Parathyroid adenoma (tissue), 2 donors: ENCODE results near the gene STK17A.

ENCODE experiments used
- H2AFZ ChIP-seq: fragments of 300-600 bp; sonication (generic); one replicate; pipeline ENCODE4 v1.7.0; 2017; ENCODE audit warnings: antibody characterized with exemption, mild to moderate bottlenecking
- H3K27ac ChIP-seq: fragments of 300-600 bp; sonication (generic); one replicate; pipeline ENCODE4 v1.7.0; 2017
- H3K27me3 ChIP-seq: fragments of 300-600 bp; sonication (generic); one replicate; pipeline ENCODE4 v1.7.0; 2017; ENCODE audit warnings: low read length; ENCODE audit not compliant: control insufficient read depth, insufficient read depth
- H3K36me3 ChIP-seq: fragments of 300-600 bp; sonication (generic); one replicate; pipeline ENCODE4 v1.7.0; 2017; ENCODE audit warnings: low read length; ENCODE audit not compliant: control insufficient read depth, insufficient read depth
- H3K4me1 ChIP-seq: fragments of 300-600 bp; sonication (generic); one replicate; pipeline ENCODE4 v1.7.0; 2017; ENCODE audit warnings: control low read depth
- H3K4me2 ChIP-seq: fragments of 300-600 bp; sonication (generic); one replicate; pipeline ENCODE4 v1.7.0; 2017; ENCODE audit warnings: low read length
- H3K4me3 ChIP-seq: fragments of 300-600 bp; sonication (generic); one replicate; pipeline ENCODE4 v1.7.0; 2017; ENCODE audit warnings: low read depth, low read length
- H3K79me2 ChIP-seq: fragments of 300-600 bp; sonication (generic); one replicate; pipeline ENCODE4 v1.7.0; 2017; ENCODE audit warnings: control low read depth
- H3K9ac ChIP-seq: fragments of 300-600 bp; sonication (generic); one replicate; pipeline ENCODE4 v1.7.0; 2017; ENCODE audit warnings: mild to moderate bottlenecking
- H3K9me3 ChIP-seq: fragments of 300-600 bp; sonication (generic); one replicate; pipeline ENCODE4 v1.7.0; 2017; ENCODE audit warnings: low read length; ENCODE audit not compliant: control insufficient read depth
- TF ChIP-seq, protein P1 (sequence below): fragments of 300-600 bp; sonication (generic); IDR thresholded peaks from one replicate; pipeline ENCODE4 v1.7.0; 2017; ENCODE audit warnings: antibody characterized with exemption, mild to moderate bottlenecking
- donor health status: primary hyperparathyroidism.

STK17A gene

DNA sequence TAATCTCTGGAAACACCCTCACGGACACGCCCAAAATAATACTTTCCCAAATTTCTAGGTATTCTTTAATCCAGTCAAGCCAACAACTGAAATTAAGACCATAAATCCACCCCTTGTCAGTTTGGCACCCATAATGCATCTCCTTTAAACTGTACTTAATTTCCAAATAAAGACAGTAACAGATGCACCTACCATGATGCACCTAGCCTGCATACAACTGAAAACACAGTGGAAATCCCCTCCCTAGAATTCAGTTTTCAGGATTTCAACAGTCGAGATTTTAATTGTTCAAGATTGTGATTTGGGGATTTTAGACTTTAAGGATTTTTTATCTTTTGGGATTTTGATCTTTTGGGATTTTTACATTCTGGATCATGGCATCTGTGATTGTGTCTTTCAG is 17.1 kb downstream of the STK17A start:
- H3K79me2 ChIP-seq = peaks cover 3% of the 10 kb centered on the region
- no peak overlapping the region for H2AFZ ChIP-seq
- TF ChIP-seq, protein P1, sequence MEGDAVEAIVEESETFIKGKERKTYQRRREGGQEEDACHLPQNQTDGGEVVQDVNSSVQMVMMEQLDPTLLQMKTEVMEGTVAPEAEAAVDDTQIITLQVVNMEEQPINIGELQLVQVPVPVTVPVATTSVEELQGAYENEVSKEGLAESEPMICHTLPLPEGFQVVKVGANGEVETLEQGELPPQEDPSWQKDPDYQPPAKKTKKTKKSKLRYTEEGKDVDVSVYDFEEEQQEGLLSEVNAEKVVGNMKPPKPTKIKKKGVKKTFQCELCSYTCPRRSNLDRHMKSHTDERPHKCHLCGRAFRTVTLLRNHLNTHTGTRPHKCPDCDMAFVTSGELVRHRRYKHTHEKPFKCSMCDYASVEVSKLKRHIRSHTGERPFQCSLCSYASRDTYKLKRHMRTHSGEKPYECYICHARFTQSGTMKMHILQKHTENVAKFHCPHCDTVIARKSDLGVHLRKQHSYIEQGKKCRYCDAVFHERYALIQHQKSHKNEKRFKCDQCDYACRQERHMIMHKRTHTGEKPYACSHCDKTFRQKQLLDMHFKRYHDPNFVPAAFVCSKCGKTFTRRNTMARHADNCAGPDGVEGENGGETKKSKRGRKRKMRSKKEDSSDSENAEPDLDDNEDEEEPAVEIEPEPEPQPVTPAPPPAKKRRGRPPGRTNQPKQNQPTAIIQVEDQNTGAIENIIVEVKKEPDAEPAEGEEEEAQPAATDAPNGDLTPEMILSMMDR = no peak
- H3K4me1 ChIP-seq = peaks cover 3% of the 10 kb centered on the region
- H3K9me3 ChIP-seq = no peaks in the 10 kb centered on the region
- no peaks in the 10 kb centered on the region for H3K36me3 ChIP-seq
- no peak overlapping the region for H3K9ac ChIP-seq
- no peak overlapping the region for H3K4me3 ChIP-seq
- no peaks in the 10 kb centered on the region for H3K27me3 ChIP-seq
- no peak overlapping the region for H3K27ac ChIP-seq
- H3K4me2 ChIP-seq = no peak overlapping the region

DNA sequence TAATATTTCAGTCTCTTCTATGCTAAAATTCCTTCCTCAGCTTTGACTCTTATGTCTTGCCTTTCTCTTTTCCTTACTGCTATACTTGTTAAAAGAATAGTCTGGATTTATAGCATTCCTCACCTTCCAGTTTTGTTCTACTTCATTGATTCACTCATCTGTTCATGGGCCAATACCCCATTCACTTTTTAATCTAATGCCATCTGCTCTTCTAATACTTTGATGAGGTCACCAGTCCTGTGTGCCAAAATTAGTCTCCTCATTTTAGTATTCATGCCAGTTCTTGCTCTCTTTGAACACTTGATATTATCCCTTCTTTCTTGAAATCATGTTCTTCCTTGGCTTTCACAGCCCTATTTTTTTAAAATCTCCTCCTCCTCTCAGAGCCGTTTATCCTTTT is 19.3 kb downstream of the STK17A start:
- Histone ChIP-seq H3K36me3 (no peaks in the 10 kb centered on the region), H3K9ac (no peak overlapping the region), H3K9me3 (no peaks in the 10 kb centered on the region), H3K79me2 (peaks cover 3% of the 10 kb centered on the region), H3K4me3 (no peak overlapping the region), H3K27me3 (no peaks in the 10 kb centered on the region), H3K4me2 (no peak overlapping the region), H2AFZ (no peak overlapping the region), H3K27ac (no peak overlapping the region), H3K4me1 (peaks cover 3% of the 10 kb centered on the region)
- TF ChIP-seq, protein P1 = no peak

DNA sequence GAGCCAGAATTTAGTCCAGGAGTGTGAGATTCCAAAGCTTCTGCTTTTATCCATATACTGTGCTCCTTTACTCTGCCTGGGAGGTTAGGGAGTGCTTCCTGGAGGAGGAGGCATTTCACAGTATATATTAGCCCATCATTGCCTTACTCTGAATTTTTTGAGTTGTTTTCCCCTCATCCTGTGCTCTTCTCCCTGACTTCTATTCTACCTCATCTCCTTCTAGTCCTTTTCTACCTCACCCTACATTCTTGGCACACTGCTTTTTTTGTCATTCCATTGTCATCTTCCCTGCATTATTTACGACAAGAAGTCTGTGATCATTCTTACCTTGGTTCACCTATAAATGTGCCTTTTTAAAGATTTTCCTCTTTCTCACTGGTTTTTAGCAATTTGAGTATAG is 21.3 kb downstream of the STK17A start:
- Histone ChIP-seq H3K4me2 (no peak overlapping the region), H3K27me3 (no peaks in the 10 kb centered on the region), H3K9ac (no peak overlapping the region), H3K36me3 (no peaks in the 10 kb centered on the region), H3K4me1 (peaks cover 3% of the 10 kb centered on the region), H3K4me3 (no peak overlapping the region), H3K27ac (no peak overlapping the region), H3K79me2 (no peaks in the 10 kb centered on the region), H2AFZ (no peak overlapping the region), H3K9me3 (no peaks in the 10 kb centered on the region)
- TF ChIP-seq, protein P1 = no peak

DNA sequence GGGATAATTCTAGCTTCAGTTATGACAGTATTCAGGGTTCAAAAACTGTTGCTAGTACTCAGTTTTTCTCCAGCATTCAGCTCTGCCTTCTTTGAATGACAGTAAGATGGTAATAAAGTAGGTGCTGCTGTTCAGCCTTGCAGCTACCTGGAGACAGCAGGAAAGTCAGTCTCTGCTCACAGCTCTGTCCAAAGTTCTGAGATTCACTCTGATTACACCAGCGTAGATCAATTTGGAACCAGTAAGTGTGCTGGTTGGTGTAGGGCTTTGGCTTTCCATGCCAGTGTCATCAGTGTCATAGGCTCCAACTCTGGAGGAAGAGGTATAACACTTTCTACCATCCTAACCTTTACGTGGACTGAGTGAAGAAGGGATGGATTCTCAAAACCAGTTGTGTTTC is 26.2 kb downstream of the STK17A start:
- H3K9ac ChIP-seq = no peak overlapping the region

DNA sequence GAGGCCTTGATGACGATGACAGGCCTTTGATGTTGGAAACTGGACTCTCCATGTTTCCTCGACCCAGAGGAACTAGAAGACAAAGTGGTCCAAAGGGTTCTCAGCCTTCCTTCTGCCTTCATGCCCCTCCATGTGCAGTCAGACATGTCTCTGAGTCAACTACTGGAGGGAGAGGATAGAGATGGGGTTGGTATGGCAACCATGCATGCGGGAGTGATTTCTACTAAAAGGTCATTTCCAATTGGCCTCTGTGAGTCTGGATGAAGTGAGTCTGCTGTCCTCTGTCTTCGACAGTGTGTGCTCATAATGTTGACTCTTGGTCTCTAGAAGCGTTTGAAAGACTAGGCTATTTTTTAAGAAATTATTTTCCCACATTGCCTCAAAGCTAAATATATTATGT is 29.2 kb downstream of the STK17A start:
- H3K27ac ChIP-seq = no peak overlapping the region
- no peaks in the 10 kb centered on the region for H3K4me1 ChIP-seq
- H3K4me3 ChIP-seq = no peak overlapping the region
- H2AFZ ChIP-seq = no peak overlapping the region
- H3K27me3 ChIP-seq = no peaks in the 10 kb centered on the region
- TF ChIP-seq, protein P1 = no peak
- H3K79me2 ChIP-seq = no peaks in the 10 kb centered on the region
- H3K4me2 ChIP-seq = no peak overlapping the region
- no peaks in the 10 kb centered on the region for H3K36me3 ChIP-seq
- H3K9me3 ChIP-seq = no peaks in the 10 kb centered on the region
- no peak overlapping the region for H3K9ac ChIP-seq

More for the DNA sequence above, 26.2 kb downstream of the STK17A start:
- Histone ChIP-seq H3K4me1 (no peaks in the 10 kb centered on the region), H3K27me3 (no peaks in the 10 kb centered on the region), H3K9me3 (no peaks in the 10 kb centered on the region), H3K27ac (no peak overlapping the region), H3K4me2 (no peak overlapping the region), H3K79me2 (no peaks in the 10 kb centered on the region), H3K36me3 (no peaks in the 10 kb centered on the region), H2AFZ (no peak overlapping the region), H3K4me3 (no peak overlapping the region)
- TF ChIP-seq, protein P1 = no peak
